GM12873 (cell line): ENCODE data around the gene ZSWIM8.

ENCODE experiments used
- CTCF ChIP-seq: IDR thresholded peaks from 2 replicates; pipeline ENCODE4 v1.5.1; 2012; ENCODE audit warnings: low read depth, mild to moderate bottlenecking, moderate library complexity, low read length, control low read depth; ENCODE audit not compliant: insufficient read depth; ENCODE audit errors: missing control alignments

The ZSWIM8 gene

GRCh38 chr10:73810358-73810734 is 24.9 kb downstream of the ZSWIM8 start:
- no peak for TF ChIP-seq CTCF

GRCh38 chr10:73810735-73811465 is 25.5 kb downstream of the ZSWIM8 start:
- TF ChIP-seq CTCF = no peak

GRCh38 chr10:73812657-73813056 is 27.3 kb downstream of the ZSWIM8 start:
- no peak for TF ChIP-seq CTCF

- TF ChIP-seq CTCF = no peak
Measured at GRCh38 chr10:73813333-73813732, 27.9 kb downstream of the ZSWIM8 start.

- no peak for TF ChIP-seq CTCF
Measured at GRCh38 chr10:73814276-73814895, 29.0 kb downstream of the ZSWIM8 start.

GRCh38 chr10:73814896-73815718 is 29.7 kb downstream of the ZSWIM8 start:
- peak; percentile 34 for TF ChIP-seq CTCF

GRCh38 chr10:73815719-73816030 is 30.3 kb downstream of the ZSWIM8 start:
- TF ChIP-seq CTCF = no peak
